Stimulated activated CD8-positive, alpha-beta memory T cell treated with anti-CD3 and anti-CD28 coated beads, Interleukin-2, amount 100 ng/mL, for 1 hour (primary cell): ENCODE results near the gene PRKG2.
"Not testable (repeated sequence)": the region's sequence is repeated elsewhere in the genome, so short reads cannot be mapped to it uniquely, and the experiment has no call there.

Experiments used
- DNase-seq, 2 donors: peaks; one replicate each; pipeline ENCODE4 v3.0.0-alpha.2; 2020; ENCODE audit warnings: low read depth in 2 of 2

Gene PRKG2

GRCh38 chr4:81214881-81215868, at the start of gene PRKG2:
Gene PRKG2, minus strand, starts transcription at chr4:81215222. Its CDS starts 10,175 bp downstream, at chr4:81205047.
- DNase-seq = no peak

GRCh38 chr4:81260443-81261101, 45.5 kb upstream of the PRKG2 start:
- DNase-seq = no peak

- DNase-seq = no peak
Observed at GRCh38 chr4:81258841-81259550, 44.0 kb upstream of the PRKG2 start.

GRCh38 chr4:81257816-81258215, 42.8 kb upstream of the PRKG2 start:
- DNase-seq = no peak

- DNase-seq = no peak
Observed at GRCh38 chr4:81257021-81257420, 42.0 kb upstream of the PRKG2 start.

GRCh38 chr4:81256059-81256970, 41.3 kb upstream of the PRKG2 start:
- DNase-seq = no peak

- no peak for DNase-seq
Observed at GRCh38 chr4:81255524-81255923, 40.5 kb upstream of the PRKG2 start.

GRCh38 chr4:81250430-81250829, 35.4 kb upstream of the PRKG2 start:
- no peak for DNase-seq

- DNase-seq = no peak
Observed at GRCh38 chr4:81245218-81246009, 30.4 kb upstream of the PRKG2 start.

- DNase-seq = no peak
Observed at GRCh38 chr4:81237791-81238190, 22.8 kb upstream of the PRKG2 start.

GRCh38 chr4:81235982-81236749, 21.1 kb upstream of the PRKG2 start:
- DNase-seq = no peak

GRCh38 chr4:81227968-81228367, 12.9 kb upstream of the PRKG2 start:
- no peak for DNase-seq

GRCh38 chr4:81227138-81227537, 12.1 kb upstream of the PRKG2 start:
- no peak for DNase-seq

GRCh38 chr4:81225252-81225651, 10.2 kb upstream of the PRKG2 start:
- DNase-seq = no peak

- DNase-seq = not testable (repeated sequence)
Observed at GRCh38 chr4:81222082-81222472, 7.1 kb upstream of the PRKG2 start.

GRCh38 chr4:81221303-81222081, 6.5 kb upstream of the PRKG2 start:
- no peak for DNase-seq

- no peak for DNase-seq
Observed at GRCh38 chr4:81220271-81220670, 5.2 kb upstream of the PRKG2 start.

- no peak for DNase-seq
Observed at GRCh38 chr4:81218206-81218605, 3.2 kb upstream of the PRKG2 start.

- DNase-seq = no peak
Observed at GRCh38 chr4:81217779-81218178, 2.8 kb upstream of the PRKG2 start.
